ENCODE results near the gene MPI.

Gene MPI

DNA sequence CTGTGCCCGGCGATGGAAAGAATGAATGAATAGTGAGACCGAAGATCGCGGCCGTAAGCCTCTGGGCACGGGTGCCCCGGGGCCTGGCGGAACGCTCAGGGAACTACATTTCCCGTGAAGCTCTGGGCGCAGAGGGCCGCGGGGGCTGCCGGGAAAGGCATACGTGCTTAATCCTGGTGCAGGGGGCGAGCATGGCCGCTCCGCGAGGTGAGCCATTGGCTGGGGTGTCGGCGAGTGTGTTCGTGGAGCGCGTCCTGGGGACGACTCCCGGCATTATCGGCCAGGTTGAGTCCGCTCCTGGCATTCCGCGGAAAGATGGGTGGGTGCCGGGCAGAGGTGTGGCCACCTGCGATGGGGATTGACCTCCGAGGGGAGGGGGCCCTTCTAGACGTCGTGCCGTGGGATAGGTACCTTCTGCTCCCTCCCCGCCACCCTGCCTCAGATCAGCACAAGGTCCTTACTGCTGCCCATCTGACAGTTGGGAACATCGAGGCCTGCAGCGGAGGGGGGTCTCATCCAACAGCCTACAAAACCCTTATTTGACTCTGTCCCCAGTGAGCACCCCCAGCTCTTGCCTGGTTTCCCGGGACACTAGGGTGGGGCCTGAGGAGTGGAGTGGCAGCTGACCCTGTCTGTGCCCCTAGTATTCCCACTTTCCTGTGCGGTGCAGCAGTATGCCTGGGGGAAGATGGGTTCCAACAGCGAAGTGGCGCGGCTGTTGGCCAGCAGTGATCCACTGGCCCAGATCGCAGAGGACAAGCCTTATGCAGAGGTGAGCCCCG, at the start of gene MPI:
Gene MPI (plus strand): TSS at position 160 of the 782 bp plus-strand sequence. CDS start 32 bp downstream, at position 192.
- DNase-seq (ENCODE audit: low spot score) = peak; percentile 96

DNA sequence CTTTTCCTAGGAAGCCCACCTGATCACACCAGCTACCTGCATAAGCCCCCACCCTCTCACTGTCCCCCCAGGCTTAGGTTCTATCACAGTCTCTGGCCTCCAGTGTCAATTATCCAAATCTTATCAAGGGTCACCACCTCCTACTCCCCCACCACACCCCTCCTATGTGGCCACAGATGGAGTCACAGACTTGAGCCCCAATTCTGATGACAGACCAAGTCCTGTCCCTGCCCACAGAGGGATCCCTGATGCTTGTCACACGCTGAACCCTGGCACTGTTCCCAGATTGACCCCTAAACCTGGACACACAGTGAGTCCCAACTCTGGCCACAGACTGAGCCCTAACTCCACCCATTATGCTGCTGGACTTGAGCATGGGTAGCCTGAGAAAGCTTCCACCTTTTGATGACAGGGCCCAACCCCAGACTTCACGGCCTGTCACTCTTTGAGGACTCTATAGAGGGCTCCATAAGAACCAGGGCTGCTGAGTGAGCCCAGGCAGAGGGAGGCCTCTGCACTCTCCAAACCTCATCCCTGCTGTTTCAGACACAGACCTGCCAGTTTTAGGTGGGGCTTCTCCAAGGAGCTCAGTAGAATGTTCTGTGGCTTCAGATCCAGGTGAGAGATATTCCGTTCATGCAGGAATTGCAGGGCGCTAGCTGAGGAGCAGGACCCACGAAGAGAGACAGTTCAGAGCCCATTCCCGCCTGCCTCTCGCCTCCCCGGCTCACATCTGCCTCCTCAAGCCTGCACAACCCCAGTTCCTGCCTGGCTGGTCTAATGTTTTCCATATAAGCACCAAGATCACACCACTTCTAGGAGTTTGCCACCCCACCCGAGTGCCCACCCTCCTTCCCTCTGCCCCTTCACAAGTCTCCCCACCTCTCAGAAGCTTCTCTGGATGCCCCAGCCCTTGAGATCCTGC, 48.7 kb upstream of the MPI start:
- DNase-seq (ENCODE audit: low spot score) = peak; percentile 4

DNA sequence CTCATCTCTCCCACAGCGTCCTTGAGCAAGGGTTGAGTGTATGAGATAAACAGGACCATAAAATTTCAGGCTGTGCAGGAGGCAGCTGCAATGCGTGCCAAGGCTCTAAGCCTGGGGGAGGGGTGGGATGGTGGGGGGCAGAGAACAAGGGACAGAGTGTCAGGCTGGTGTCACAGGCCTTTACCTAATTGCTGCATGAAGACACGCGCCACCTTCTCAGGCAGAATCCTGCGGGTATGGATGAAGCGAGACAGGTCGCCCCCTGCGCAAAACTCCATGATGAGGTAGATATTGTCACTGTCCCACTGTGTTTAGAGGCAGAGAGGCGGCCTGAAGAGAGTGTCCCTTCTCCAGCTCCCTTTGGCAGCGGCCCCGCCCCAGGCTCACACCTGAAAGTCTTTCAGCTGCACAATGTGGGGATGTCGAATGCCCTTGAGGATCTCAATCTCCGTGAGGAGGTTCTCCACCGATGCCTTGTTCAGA, 47.9 kb upstream of the MPI start:
- no peak for DNase-seq (ENCODE audit: low spot score)

DNA sequence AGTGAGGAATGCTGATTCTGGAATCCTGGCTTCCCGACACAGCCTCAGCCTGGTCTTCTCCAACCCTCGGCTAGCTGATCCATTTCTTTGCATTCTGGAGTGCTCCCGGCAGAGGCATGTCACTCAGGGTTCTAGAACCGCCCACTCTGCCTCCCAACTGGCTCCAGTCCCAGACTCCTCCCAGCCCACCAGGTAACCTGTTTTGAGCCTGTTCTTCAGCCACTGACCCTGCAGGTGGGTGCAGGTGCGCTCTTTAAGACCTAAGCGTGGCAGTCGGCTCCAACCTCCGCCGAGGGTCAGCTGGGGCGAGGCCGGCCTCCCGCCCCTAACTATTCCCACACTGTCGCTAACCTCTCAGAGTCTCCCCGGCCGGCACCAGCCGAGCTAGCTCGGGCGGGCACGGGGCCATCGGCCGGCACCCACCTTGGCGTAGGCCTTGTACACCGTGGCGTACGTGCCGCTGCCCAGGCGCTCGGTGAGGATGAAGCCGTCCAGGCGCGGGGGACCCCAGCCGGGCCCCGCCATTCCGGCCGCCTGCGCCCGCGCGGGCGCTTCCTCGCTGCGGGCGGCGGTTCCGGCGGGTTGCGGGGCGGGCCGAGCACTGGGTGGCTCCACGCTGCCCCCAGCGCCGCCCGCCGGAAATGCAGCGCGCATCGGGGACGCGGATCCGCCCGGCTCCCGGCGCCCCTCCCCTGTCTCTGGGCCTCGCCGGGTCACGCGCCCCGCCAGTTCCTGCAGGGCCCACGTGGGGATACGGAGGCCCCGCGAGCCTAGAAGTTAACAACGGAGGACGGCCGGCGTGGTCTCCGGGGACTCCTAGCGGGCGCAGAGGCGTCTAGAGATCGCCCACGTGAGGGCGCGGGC, 47.0 kb upstream of the MPI start, which contains the start of gene ULK3:
Gene ULK3 (minus strand): TSS at position 576 of the 864 bp plus-strand sequence. CDS start 51 bp downstream, at position 525.
- peak; percentile 97 for DNase-seq (ENCODE audit: low spot score)

DNA sequence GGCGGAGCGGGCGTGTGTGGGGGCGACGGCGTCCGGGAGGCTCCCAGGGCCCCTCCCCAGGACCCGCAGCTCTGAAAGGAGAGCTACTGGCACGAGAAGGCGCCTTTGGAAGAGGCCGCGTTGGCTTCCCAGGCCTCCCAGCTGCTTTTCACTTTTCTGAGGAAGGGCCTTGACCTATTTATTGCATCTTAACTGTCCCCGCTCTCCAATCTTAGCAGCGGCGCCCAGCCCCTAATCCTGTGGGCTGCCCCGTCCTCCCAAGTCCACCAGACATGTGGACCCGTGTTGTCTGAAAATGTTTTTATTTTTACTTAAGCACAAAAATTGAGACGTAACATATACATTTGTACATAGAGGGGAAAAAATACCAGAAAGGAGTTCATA, 46.4 kb upstream of the MPI start:
- no peak for DNase-seq (ENCODE audit: low spot score)

DNA sequence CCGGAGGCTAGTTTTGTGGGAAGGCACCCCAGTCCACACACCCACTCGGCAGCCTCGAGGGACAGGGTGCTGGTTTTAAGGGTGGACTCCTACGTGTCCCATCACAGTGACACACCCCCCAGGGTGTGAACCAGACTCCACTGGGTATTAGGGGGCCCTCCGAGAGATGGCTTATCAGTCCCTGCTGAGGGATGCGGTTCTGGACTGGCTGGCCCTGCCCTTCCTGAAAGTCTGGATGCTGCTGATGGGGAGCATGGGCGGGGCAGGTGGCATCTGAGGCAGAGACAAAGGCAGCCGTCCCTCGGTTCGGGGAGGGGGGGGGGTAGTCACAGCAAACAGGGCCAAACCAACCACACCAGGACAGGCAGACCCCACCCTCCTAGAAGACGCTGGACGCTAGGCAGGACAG, 45.9 kb upstream of the MPI start:
- DNase-seq (ENCODE audit: low spot score) = no peak

- no peak for DNase-seq (ENCODE audit: low spot score)
These were observed 45.3 kb upstream of the MPI start for GRCh38 chr15:74844319-74845207.

GRCh38 chr15:74845208-74845568, 44.7 kb upstream of the MPI start:
- DNase-seq (ENCODE audit: low spot score) = no peak

GRCh38 chr15:74845581-74845980, 44.3 kb upstream of the MPI start:
- DNase-seq (ENCODE audit: low spot score) = no peak

- DNase-seq (ENCODE audit: low spot score) = no peak
These were observed 42.4 kb upstream of the MPI start for GRCh38 chr15:74847432-74847831.

- no peak for DNase-seq (ENCODE audit: low spot score)
These were observed 39.4 kb upstream of the MPI start for GRCh38 chr15:74850393-74850792.

- no peak for DNase-seq (ENCODE audit: low spot score)
These were observed 37.9 kb upstream of the MPI start for GRCh38 chr15:74851960-74852359.

- DNase-seq (ENCODE audit: low spot score) = no peak
These were observed 35.3 kb upstream of the MPI start for GRCh38 chr15:74854453-74855022.

DNA sequence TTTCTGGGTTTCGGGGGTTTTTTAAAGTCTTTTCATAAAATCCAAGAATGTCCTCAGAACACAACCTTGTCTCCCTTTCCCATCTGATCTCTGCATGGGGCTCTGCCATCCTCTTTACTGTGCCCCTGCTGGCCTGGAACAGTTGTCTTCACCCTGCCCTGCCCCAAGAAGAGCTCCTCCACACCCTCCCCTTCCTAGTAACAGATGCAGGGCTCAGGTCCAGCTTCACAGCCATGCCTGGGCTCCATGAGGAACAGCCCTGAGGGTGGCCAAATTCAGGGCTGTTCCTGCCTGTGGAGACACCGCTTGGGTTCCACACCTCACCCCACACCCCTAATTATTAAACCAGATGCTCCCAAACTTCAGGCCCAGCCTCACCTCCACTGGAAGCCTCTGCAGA, 34.0 kb upstream of the MPI start:
- no peak for DNase-seq (ENCODE audit: low spot score)

- no peak for DNase-seq (ENCODE audit: low spot score)
These were observed 33.3 kb upstream of the MPI start for GRCh38 chr15:74856537-74856936.

DNA sequence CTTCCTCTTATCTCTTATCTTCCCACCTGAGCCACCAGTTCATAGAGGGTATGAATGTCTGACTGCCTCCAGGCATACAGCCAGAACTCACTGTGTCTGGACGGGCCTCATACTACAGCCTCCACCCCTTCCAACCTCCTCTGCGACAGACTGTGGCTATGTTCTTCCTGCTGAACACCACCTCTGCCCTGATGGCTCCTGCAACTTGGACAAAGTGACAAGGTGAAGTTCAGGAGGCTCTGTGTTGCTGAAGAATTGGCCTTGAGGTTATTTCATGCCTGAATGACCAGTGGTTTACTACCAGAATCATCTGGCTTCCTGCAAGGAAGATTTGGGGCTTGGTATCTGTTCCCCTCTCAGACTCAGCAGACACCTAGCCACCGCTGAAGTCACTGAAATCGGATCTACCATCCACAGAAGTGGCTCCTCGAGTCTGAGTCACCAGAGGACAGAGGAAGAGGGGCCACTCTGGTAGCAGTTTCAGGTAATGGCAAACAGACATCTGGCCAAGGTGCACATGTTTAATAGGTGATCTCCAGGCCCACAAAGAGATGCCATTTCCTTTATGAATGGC, 32.7 kb upstream of the MPI start:
- DNase-seq (ENCODE audit: low spot score) = no peak

DNA sequence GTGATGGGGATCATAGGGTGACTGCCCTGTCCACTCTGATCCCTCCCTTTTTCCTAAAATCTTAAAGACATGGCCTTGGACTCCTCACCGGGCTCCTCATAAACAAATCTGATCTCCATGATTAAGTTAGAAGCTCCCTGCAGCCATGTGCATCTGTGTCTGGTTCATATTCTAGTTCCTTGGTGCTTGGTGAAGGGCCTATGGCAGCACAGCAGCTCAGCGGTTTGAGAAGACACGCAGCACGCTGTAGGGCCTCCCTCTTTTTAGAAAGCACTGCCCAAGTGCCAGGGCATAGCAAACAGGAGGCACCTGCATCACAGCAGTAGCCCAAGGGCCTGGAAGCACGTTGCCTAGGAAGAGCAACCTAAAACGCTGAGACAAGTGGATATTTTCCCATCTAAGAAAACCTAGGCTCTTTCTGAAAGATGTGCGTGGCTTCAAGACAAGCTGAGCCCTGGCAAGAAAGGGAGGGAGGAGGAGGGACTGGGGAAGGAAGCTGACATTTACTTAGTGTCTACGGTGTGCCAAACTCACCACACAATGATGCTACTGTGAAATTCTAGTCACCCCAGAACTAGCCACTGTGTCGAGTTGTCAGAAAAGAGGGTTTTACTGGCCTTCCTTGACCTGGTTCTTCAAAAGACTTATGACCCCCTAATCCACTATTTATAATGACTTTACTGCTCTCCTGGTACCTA, 32.0 kb upstream of the MPI start:
- DNase-seq (ENCODE audit: low spot score) = no peak

GRCh38 chr15:74858369-74858740, 31.5 kb upstream of the MPI start:
- no peak for DNase-seq (ENCODE audit: low spot score)

- no peak for DNase-seq (ENCODE audit: low spot score)
These were observed 26.4 kb upstream of the MPI start for GRCh38 chr15:74863239-74864056.
